ENCODE results near the gene POU2AF2.
"Not testable (repeated sequence)": the region's sequence is repeated elsewhere in the genome, so short reads cannot be mapped to it uniquely, and the experiment has no call there.

POU2AF2 gene

GRCh38 chr11:111245425-111245824 is at the start of gene POU2AF2:
Gene POU2AF2, plus strand, starts transcription at chr11:111245725. Its CDS starts 129 bp downstream, at chr11:111245854.
- DNase-seq = no peak

GRCh38 chr11:111200010-111200534 is 45.5 kb upstream of the POU2AF2 start:
- no peak for DNase-seq

- DNase-seq = no peak
These were observed 41.3 kb upstream of the POU2AF2 start for GRCh38 chr11:111204211-111204610.

GRCh38 chr11:111205632-111206385 is 39.7 kb upstream of the POU2AF2 start:
- no peak for DNase-seq

- DNase-seq = no peak
These were observed 39.1 kb upstream of the POU2AF2 start for GRCh38 chr11:111206472-111206871.

- DNase-seq = no peak
These were observed 38.3 kb upstream of the POU2AF2 start for GRCh38 chr11:111207213-111207612.

- no peak for DNase-seq
These were observed 35.8 kb upstream of the POU2AF2 start for GRCh38 chr11:111209543-111210355.

GRCh38 chr11:111213256-111213655 is 32.3 kb upstream of the POU2AF2 start:
- DNase-seq = no peak

- no peak for DNase-seq
These were observed 24.8 kb upstream of the POU2AF2 start for GRCh38 chr11:111220721-111221120.

- DNase-seq = no peak
These were observed 24.3 kb upstream of the POU2AF2 start for GRCh38 chr11:111221208-111221607.

GRCh38 chr11:111221936-111222335 is 23.6 kb upstream of the POU2AF2 start:
- not testable (repeated sequence) for DNase-seq

- not testable (repeated sequence) for DNase-seq
These were observed 22.6 kb upstream of the POU2AF2 start for GRCh38 chr11:111222821-111223455.

GRCh38 chr11:111225881-111226280 is 19.6 kb upstream of the POU2AF2 start:
- DNase-seq = no peak

GRCh38 chr11:111229604-111230003 is 15.9 kb upstream of the POU2AF2 start:
- DNase-seq = no peak

GRCh38 chr11:111230122-111230465 is 15.4 kb upstream of the POU2AF2 start:
- no peak for DNase-seq

GRCh38 chr11:111231836-111232235 is 13.7 kb upstream of the POU2AF2 start:
- no peak for DNase-seq

GRCh38 chr11:111236383-111236782 is 9.1 kb upstream of the POU2AF2 start:
- no peak for DNase-seq

- DNase-seq = no peak
These were observed 7.6 kb upstream of the POU2AF2 start for GRCh38 chr11:111237926-111238325.

- no peak for DNase-seq
These were observed 1.4 kb downstream of the POU2AF2 start for GRCh38 chr11:111246956-111247355.

- no peak for DNase-seq
These were observed 5.4 kb downstream of the POU2AF2 start for GRCh38 chr11:111250936-111251335.

GRCh38 chr11:111253131-111253530 is 7.6 kb downstream of the POU2AF2 start:
- DNase-seq = no peak

GRCh38 chr11:111253630-111254029 is 8.1 kb downstream of the POU2AF2 start:
- DNase-seq = no peak

- DNase-seq = no peak
These were observed 12.5 kb downstream of the POU2AF2 start for GRCh38 chr11:111258046-111258445.

- no peak for DNase-seq
These were observed 14.4 kb downstream of the POU2AF2 start for GRCh38 chr11:111259896-111260295.
